Tibial artery (tissue), 4 donors: Measurements from ENCODE around the gene AFF3.

Experiments
- DNase-seq, 2 donors: peaks; one replicate each; pipeline ENCODE4 v3.0.0-alpha.2; 2019
- H3K27ac ChIP-seq, 2 donors: fragments of 200-600 bp; sonication (generic) in 1 of 2; 1 replicate in 1 of 2; 2 replicates in 1 of 2; pipeline ENCODE4 v1.5.1; 2018 to 2019; ENCODE audit warnings: mild to moderate bottlenecking in 1 of 2
- H3K27me3 ChIP-seq, 2 donors: fragments of 200-600 bp; sonication (generic) in 1 of 2; one replicate each; pipeline versions ENCODE4 v1.5.1 to v1.6.0; 2016 to 2019
- H3K36me3 ChIP-seq, 3 donors: fragments of 200-600 bp; sonication (generic) in 2 of 3; one replicate each; pipeline ENCODE4 v1.5.1; 2016 to 2019; ENCODE audit warnings: mild to moderate bottlenecking in 2 of 3
- H3K4me1 ChIP-seq, 4 donors: fragments of 200-600 bp; sonication (generic) in 2 of 4; 1 replicate in 3 of 4; 2 replicates in 1 of 4; pipeline ENCODE4 v1.5.1; 2016 to 2019
- H3K4me3 ChIP-seq, 2 donors: fragments of 200-600 bp; sonication (generic) in 1 of 2; 1 replicate in 1 of 2; 2 replicates in 1 of 2; pipeline ENCODE4 v1.5.1; 2018 to 2019; ENCODE audit warnings: mild to moderate bottlenecking in 2 of 2
- H3K9me3 ChIP-seq, 3 donors: fragments of 200-600 bp; sonication (generic) in 1 of 3; one replicate each; pipeline ENCODE4 v1.5.1; 2016 to 2019
- CTCF ChIP-seq, 2 experiments: fragments of 200-600 bp in 1 of 2; fragments of 450-650 bp in 1 of 2; IDR thresholded peaks; one replicate each; pipeline ENCODE4 v1.5.1; 2017 to 2019; ENCODE audit warnings: antibody characterized with exemption in 2 of 2, mild to moderate bottlenecking in 1 of 2, moderate library complexity in 1 of 2
- intact Hi-C: fragments of 100-400 bp; cut with DNase I; formaldehyde crosslinking; loops from one replicate; pipeline ENCODE4 v1.15.0; 2023; ENCODE audit warnings: low total_unique reads

AFF3 gene

GRCh38 chr2:99984799-99985515, 157.4 kb downstream of the AFF3 start:
- intact Hi-C loops, result no loop called here
- Histone ChIP-seq H3K36me3 (no peaks in the 10 kb centered on the region), H3K27ac (no peak overlapping the region), H3K9me3 (no peaks in the 10 kb centered on the region), H3K4me3 (no peak overlapping the region), H3K4me1 (peaks cover 0 to 14% (median 4%) of the 10 kb centered on the region in 4 donors), H3K27me3 (no peaks in the 10 kb centered on the region)
- TF ChIP-seq CTCF (IDR thresholded peaks at IDR 0.05), result no peak
- no peak for DNase-seq

- Histone ChIP-seq H3K27ac (no peak overlapping the region), H3K4me1 (peaks cover 0 to 8% (median 4%) of the 10 kb centered on the region in 4 donors), H3K4me3 (no peak overlapping the region), H3K27me3 (no peaks in the 10 kb centered on the region), H3K36me3 (no peaks in the 10 kb centered on the region), H3K9me3 (no peaks in the 10 kb centered on the region)
- no peak for DNase-seq
- TF ChIP-seq CTCF (IDR thresholded peaks at IDR 0.05), result no peak
- intact Hi-C loops, result no loop called here
Measured at GRCh38 chr2:99982744-99983143, 159.6 kb downstream of the AFF3 start.

GRCh38 chr2:99981840-99982239, 160.6 kb downstream of the AFF3 start:
- intact Hi-C loops, result no loop called here

GRCh38 chr2:99980176-99980575, 162.2 kb downstream of the AFF3 start:
- H3K27ac ChIP-seq, result no peak overlapping the region
- H3K36me3 ChIP-seq, result no peaks in the 10 kb centered on the region
- no peaks in the 10 kb centered on the region for H3K9me3 ChIP-seq
- intact Hi-C loops, result no loop called here
- H3K4me1 ChIP-seq, result peaks cover 0 to 15% (median 4%) of the 10 kb centered on the region in 4 donors
- H3K27me3 ChIP-seq, result no peaks in the 10 kb centered on the region
- no peak for DNase-seq
- H3K4me3 ChIP-seq, result no peak overlapping the region
- TF ChIP-seq CTCF (IDR thresholded peaks at IDR 0.05), result no peak

More at GRCh38 chr2:99981840-99982239, 160.6 kb downstream of the AFF3 start:
- no peaks in the 10 kb centered on the region for H3K9me3 ChIP-seq
- H3K4me1 ChIP-seq, result peaks cover 0 to 15% (median 4%) of the 10 kb centered on the region in 4 donors
- H3K4me3 ChIP-seq, result no peak overlapping the region
- no peak for DNase-seq
- H3K27me3 ChIP-seq, result no peaks in the 10 kb centered on the region
- H3K27ac ChIP-seq, result no peak overlapping the region
- no peak for TF ChIP-seq CTCF (IDR thresholded peaks at IDR 0.05)
- H3K36me3 ChIP-seq, result no peaks in the 10 kb centered on the region

- TF ChIP-seq CTCF (IDR thresholded peaks at IDR 0.05), result no peak
- Histone ChIP-seq H3K27me3 (no peaks in the 10 kb centered on the region), H3K36me3 (no peaks in the 10 kb centered on the region), H3K9me3 (no peaks in the 10 kb centered on the region), H3K4me3 (no peak overlapping the region), H3K4me1 (peaks cover 0 to 10% (median 0%) of the 10 kb centered on the region in 4 donors), H3K27ac (no peak overlapping the region)
- intact Hi-C loops, result no loop called here
- DNase-seq, result no peak
Measured at GRCh38 chr2:99977966-99978365, 164.4 kb downstream of the AFF3 start.
